GM19025 (cell line): ENCODE measurements around the gene TTC24.
"Not testable (repeated sequence)": the region's sequence is repeated elsewhere in the genome, so short reads cannot be mapped to it uniquely, and the experiment has no call there.

Source experiments
- ATAC-seq: cut with Tn5 transposase; IDR thresholded peaks from one replicate; pipeline ENCODE4 v1.9.1; 2021; ENCODE audit warnings: mild to moderate bottlenecking, low read depth, moderate library complexity; ENCODE audit not compliant: unreplicated experiment

TTC24 gene

DNA sequence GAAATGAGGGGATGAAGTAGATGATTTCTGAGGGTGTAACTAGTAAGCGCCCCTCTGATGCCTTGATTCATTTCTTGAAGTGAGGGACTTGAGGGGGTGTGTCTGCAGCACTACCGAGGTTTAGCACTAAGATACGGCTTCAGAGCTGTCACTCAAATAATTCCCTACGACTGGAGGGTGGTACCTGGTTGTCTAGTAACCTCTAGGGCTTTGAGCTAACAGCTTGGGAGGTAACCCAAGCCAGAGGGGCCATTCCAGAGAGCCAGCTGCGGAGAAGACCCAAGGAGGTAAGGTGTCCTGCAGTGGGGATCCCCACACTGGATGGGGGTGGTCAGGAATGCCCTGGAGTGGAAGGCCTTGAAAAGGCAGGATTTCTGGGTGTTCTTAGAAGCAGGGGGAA lies at the start of gene TTC24:
Gene TTC24, plus strand, starts transcription at position 252 of the 400 bp plus-strand sequence. CDS start 1,642 bp downstream, outside the sequence.
- ATAC-seq: no peak

- ATAC-seq: no peak
Observed at GRCh38 chr1:156530006-156530405, 49.5 kb upstream of the TTC24 start.

- ATAC-seq: no peak
Observed at GRCh38 chr1:156532374-156532773, 47.1 kb upstream of the TTC24 start.

DNA sequence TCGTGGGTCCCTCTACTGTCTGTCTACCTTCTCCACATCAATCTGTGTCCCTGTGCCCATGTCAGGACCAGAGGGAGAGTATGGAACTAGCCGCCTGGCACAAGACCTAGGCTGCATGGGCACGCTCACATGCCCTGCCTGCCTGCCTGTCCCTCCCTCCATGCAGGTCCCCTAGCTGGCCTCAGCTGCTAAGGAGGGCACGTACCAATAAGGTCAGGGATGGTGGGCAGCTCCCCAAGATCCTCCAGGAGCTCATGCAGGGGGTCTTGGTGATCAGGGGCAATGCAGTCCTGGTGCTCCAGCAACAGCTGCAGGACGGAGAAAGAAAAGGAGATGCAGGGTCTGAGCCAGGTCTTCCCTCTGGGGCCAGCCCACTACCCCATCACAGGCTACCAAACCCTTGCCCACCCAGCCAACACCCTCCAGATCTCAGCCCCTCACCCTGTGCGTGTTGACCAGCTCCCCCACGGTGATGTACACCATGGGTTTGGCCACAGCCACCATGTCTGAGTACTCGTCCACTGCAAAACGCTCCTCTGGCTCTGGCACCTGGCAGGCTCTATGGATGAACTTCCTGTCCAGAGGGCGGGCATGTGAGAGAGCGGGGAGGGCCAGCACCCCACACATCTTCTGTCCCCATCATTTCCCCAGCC lies 45.8 kb upstream of the TTC24 start:
- ATAC-seq: no peak

DNA sequence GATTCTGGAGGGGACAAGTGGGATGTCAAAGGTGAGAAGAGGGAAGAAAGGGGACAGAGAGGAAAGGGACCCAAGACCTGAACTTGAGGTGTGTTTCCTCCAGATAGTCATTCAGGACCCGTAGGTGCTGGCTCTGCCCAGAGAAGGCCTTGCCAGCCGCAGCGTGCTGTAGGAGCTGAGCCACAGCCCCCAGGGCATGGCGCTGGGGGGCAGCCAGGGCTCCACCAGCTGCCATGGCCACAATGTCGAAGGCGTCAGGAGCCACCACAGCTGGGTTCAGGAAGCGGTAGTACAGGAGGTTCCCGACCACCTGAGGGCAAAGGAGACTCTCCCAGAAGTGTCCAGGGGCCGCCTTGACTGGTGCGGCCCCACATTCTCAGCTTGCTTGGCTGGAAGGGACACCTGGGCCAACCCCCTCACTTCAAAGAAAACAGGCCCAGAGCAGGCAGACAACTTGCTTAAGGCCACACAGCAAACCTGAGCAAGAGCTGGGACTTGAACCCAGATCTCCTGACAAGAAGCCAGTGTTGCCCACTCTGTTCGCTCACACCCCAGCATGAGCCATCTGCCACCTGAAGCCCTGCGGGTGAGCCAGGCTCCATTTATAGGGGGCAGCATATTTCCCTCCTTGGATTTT lies 45.0 kb upstream of the TTC24 start:
- no peak for ATAC-seq

DNA sequence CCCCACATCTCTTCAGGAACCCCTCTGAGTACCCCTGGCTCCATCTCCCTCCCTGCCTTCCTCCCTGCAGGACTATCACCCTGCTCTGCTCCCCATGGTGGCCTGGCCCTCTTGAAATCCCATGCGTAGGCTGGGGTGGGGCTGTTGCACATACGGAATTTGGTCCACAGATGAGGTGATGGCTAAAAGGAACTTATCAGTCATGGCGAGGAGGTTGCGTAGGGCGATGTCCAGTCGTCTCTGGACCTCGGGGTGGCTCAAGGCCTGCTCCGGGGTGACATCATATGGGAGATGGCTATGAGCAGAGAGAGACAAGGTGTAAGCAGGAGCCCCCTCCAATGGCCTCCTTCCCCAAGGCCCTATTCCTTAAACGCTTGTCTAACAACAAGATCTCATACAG lies 42.5 kb upstream of the TTC24 start:
- no peak for ATAC-seq

GRCh38 chr1:156538711-156539440 lies 40.6 kb upstream of the TTC24 start:
- no peak for ATAC-seq

DNA sequence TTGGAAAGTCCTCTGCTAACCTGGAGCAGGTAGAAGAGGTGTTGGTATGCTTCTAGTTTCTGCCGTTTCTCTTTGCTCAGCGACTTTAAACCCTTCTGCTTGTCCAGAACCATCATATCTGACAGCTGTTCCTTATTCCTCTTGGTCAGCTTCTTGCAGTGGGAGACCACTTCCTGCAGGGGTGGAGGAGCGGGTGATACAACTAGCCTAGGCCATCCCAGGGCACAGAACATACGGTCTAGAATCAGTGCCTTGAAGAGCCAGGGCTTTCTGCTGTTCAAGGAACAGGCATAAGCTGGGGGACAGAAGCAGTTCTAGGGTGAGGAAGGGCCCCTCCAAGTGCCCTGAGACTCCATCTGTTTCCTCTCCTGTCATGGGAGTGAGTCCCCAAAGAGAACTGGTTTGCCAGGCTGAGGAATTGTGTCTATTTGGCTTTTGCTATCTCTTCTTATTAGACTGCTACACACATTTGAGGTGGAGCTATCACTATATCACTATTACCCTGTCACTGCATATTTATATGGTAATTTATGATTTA lies 39.6 kb upstream of the TTC24 start:
- ATAC-seq: no peak

DNA sequence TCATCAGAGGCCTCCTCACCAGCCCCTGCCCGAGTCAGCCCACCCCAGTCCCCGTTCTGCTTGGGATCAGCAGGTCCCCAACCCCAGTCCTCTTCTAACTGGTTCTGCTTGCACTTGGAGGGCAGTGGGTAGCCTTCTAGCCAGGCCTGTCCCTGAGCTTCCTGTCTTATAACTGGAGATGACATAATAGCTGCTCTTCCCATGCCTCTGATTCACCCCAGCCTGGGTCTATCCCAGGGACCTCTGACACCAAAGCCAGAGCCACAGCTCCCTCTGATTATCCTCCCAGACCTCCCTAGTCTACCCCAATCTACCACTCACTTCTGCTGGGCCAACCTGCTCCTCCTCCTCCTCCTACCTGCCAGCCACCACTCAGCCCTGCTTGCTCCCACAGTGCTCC lies 38.6 kb upstream of the TTC24 start:
- ATAC-seq: no peak

DNA sequence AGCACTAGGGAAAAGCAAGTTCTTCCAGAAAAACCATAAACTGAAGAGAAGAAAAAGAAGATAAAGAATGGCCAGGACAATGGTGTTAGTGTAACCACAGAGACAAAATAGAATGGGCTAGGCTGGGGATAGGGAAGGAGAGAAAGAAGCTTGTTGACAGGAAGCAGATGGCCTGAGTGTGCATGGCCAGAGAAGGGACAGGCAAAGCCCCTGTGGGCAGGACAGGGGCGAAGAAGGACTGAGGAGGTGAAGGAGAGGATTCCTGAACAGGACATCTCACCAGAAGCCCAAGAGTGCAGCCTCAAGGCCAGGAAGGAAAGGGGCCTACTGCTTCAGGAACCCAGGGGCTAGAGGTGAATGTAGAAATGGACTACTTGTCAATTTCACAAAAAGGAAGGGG lies 36.5 kb upstream of the TTC24 start:
- no peak for ATAC-seq

DNA sequence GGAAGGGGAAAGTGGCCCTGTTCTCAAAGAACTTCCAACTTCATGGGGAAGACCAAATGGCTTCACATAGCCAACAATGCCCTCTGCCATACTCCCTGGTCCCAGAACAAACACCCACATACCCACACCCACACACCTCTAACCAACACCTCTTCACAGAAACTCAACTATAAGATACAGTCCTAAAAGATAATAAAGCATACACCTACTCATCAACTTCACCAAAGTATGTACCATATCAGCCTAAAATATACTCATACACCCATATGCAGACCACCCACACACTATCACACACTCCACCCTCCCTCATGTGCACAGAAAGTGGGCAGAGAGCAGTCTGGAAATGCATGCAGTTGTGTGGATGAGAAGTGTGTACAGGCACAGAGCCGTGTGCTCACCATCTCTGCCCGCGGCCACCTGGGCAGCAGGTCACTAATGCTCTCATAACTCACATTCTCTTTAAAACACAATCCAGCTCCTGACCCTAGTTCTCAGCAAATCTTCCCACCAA lies 34.9 kb upstream of the TTC24 start:
- no peak for ATAC-seq

GRCh38 chr1:156546267-156546666 lies 33.3 kb upstream of the TTC24 start:
- ATAC-seq: no peak

DNA sequence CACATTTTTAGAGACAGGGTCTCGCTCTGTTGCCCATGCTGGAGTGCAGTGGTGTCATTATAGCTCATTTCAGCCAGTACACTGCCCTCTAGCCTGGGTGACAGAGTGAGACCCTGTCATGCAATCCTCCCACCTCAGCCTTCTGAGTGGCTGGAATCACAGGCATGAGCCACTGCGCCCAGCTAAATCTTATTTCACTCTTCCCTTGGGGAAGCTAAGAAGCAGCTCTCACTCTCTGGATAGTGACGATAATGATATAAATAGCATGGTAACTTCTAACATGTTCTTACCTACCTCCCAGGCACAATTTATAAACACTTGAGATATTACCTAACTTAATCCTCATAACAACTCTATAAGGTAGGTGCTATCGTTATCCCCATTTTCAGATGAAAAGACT lies 32.1 kb upstream of the TTC24 start:
- ATAC-seq: no peak

GRCh38 chr1:156547982-156548381 lies 31.5 kb upstream of the TTC24 start:
- ATAC-seq: no peak

DNA sequence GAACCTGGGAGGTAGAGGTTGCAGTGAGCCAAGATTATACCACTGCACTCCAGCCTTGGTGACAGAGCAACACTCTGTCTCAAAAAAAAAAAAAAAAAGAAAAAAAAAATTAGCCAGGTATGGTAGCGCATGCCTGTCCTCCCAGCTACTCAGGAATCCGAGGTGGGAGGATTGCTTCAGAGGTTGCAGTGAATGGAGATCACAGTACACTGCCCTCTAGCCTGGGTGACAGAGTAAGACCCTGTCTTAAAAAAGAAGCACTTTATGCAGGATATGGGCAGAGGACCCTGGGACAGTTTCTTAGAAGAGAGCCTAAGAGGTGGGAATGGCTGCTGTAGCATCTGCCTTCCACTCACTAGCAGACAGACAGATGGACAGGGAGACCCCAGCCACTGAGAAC lies 30.1 kb upstream of the TTC24 start:
- no peak for ATAC-seq

GRCh38 chr1:156549831-156550230 lies 29.7 kb upstream of the TTC24 start:
- ATAC-seq: no peak

DNA sequence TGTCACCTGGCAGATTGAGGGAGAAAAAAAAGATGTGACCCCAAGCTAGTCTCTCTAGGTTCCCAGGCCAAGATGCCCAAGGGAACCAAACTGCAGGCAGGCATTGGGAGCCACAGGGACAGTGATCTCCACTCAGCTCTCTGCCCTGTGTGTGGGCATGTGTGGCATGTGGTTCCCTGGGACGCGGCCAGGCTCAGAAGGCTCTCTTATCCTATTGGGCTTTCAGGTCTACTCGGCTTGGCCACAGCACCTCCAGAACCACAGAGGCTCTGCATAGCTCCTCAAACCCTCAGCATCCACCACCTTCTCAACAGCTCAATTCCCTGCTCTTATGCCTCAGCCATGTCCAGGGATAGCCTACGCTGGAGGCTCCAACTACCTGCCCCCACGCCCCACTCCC lies 29.2 kb upstream of the TTC24 start:
- ATAC-seq: no peak

DNA sequence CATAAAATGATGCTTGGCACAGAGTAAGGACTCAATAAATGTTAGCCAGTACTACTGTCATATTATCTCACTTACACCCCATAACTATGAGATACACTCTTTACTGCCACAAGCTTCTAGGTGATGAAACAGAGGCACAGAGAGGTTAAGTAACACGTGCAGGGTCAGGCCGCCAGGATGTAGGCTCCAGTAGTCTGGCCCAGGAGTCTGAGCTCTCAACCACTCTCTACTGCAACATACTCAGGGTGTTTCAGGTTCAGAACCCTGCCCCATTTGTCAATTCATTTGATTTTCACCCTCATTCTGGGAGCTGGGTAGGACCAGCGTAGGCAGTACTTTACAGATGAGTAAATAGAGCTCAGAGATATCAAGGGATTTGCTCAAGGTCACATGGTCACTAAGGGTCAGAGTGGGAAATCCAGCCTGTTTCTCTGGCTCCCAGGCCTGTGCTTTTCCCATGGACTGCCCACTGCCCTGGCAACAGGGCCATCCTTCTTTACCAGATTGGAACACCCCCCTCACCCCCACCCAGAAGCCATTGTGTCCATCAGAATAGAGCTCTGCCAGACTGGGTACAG lies 28.4 kb upstream of the TTC24 start:
- no peak for ATAC-seq

- no peak for ATAC-seq
Observed at GRCh38 chr1:156551869-156552268, 27.7 kb upstream of the TTC24 start.

GRCh38 chr1:156552518-156552917 lies 27.0 kb upstream of the TTC24 start:
- no peak for ATAC-seq

- not testable (repeated sequence) for ATAC-seq
Observed at GRCh38 chr1:156552937-156553336, 26.6 kb upstream of the TTC24 start.
